HCT116 (cell line): ENCODE results near the gene NCOA6. TPM values are rescaled to one million over a fixed set of nuclear protein-coding genes. Genes with fewer than 3 reads are reported as not detected.

Experiments used
- CEBPB ChIP-seq: IDR thresholded peaks from 2 replicates; pipeline ENCODE4 v1.6.1; 2012; ENCODE audit warnings: low read depth
- EGR1 ChIP-seq: IDR thresholded peaks from 2 replicates; pipeline ENCODE4 v1.6.1; 2012; ENCODE audit warnings: low read depth
- ELF1 ChIP-seq: IDR thresholded peaks from 2 replicates; pipeline ENCODE4 v1.6.1; 2012; ENCODE audit warnings: low read depth, borderline replicate concordance
- EZH2 ChIP-seq: fragments of 200-600 bp; sonication (generic); IDR thresholded peaks from 2 replicates; pipeline ENCODE4 v1.6.1; 2017; ENCODE audit warnings: antibody characterized with exemption, mixed run types
- EZH2phosphoT487 ChIP-seq: fragments of 200-600 bp; IDR thresholded peaks from 2 replicates; pipeline ENCODE4 v1.6.1; 2018; ENCODE audit warnings: antibody characterized with exemption, borderline replicate concordance
- FOSL1 ChIP-seq: IDR thresholded peaks from 2 replicates; pipeline ENCODE4 v1.6.1; 2012; ENCODE audit warnings: low read depth
- RAD21 ChIP-seq: IDR thresholded peaks from 2 replicates; pipeline ENCODE4 v1.6.1; 2012; ENCODE audit warnings: low read depth, mild to moderate bottlenecking
- SIN3A ChIP-seq: IDR thresholded peaks from 2 replicates; pipeline ENCODE4 v1.6.1; 2012; ENCODE audit warnings: low read depth
- TCF7L2 ChIP-seq: IDR thresholded peaks from 2 replicates; pipeline ENCODE4 v1.7.0; 2011; ENCODE audit warnings: borderline replicate concordance, inconsistent platforms; ENCODE audit not compliant: insufficient read depth, insufficient read length; ENCODE audit errors: extremely low read depth
- YY1 ChIP-seq: IDR thresholded peaks from 2 replicates; pipeline ENCODE4 v1.6.1; 2011; ENCODE audit warnings: low read length, low read depth, moderate library complexity, mild to moderate bottlenecking; ENCODE audit not compliant: insufficient replicate concordance; ENCODE audit errors: extremely low read depth
- ZFX ChIP-seq: fragments of 450-650 bp; IDR thresholded peaks from 2 replicates; pipeline ENCODE4 v1.6.1; 2017
- total RNA-seq: library from RNA; stranded (reverse); gene quantifications from one replicate; pipeline ENCODE4 v1.2.1, GENCODE V29; 2021; ENCODE audit not compliant: unreplicated experiment
- TF ChIP-seq, protein P1 (sequence below): IDR thresholded peaks from 2 replicates; pipeline ENCODE4 v1.6.1; 2012; ENCODE audit warnings: low read depth
- TF ChIP-seq, protein P2 (sequence below): IDR thresholded peaks from 2 replicates; pipeline ENCODE4 v1.6.1; 2012

The NCOA6 gene
- total RNA-seq, 1 experiment from 2014 or later: 24.8 TPM

DNA sequence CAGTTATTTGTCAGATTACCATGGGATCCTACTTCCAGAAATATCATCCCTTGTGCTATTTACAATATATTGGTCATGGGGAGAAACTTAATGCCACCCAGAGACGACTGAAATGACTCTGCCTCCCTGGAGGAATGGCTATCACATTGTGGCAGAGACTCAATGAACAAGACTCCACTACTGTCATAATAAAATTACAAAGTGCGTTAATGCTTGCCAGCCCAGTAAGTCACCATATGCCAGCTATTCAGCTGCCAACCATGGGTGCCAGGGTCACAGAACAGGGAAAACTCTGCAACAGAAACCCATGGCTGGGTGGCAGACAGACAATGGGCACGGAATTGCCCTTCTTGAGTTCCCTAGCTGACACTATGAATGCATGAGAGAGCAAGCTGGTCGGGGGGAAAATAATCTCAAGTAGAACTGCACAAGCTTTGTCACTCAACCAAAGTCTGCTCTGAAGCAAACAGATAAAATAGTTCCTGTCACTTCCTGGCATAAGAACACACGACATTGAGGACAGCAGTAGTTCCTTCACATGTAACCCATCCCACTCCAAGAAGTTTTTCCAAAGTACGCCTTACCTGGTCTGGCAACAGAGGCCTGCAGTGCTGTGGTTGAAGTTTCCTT lies 89.2 kb downstream of the NCOA6 start (continued):
- TF ChIP-seq, protein P1, sequence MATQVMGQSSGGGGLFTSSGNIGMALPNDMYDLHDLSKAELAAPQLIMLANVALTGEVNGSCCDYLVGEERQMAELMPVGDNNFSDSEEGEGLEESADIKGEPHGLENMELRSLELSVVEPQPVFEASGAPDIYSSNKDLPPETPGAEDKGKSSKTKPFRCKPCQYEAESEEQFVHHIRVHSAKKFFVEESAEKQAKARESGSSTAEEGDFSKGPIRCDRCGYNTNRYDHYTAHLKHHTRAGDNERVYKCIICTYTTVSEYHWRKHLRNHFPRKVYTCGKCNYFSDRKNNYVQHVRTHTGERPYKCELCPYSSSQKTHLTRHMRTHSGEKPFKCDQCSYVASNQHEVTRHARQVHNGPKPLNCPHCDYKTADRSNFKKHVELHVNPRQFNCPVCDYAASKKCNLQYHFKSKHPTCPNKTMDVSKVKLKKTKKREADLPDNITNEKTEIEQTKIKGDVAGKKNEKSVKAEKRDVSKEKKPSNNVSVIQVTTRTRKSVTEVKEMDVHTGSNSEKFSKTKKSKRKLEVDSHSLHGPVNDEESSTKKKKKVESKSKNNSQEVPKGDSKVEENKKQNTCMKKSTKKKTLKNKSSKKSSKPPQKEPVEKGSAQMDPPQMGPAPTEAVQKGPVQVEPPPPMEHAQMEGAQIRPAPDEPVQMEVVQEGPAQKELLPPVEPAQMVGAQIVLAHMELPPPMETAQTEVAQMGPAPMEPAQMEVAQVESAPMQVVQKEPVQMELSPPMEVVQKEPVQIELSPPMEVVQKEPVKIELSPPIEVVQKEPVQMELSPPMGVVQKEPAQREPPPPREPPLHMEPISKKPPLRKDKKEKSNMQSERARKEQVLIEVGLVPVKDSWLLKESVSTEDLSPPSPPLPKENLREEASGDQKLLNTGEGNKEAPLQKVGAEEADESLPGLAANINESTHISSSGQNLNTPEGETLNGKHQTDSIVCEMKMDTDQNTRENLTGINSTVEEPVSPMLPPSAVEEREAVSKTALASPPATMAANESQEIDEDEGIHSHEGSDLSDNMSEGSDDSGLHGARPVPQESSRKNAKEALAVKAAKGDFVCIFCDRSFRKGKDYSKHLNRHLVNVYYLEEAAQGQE: no peak
- TF ChIP-seq, protein P2, sequence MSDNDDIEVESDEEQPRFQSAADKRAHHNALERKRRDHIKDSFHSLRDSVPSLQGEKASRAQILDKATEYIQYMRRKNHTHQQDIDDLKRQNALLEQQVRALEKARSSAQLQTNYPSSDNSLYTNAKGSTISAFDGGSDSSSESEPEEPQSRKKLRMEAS: no peak
- TF ChIP-seq SIN3A (no peak), ZFX (no peak), RAD21 (no peak), FOSL1 (no peak), EZH2phosphoT487 (no peak), TCF7L2 (no peak), YY1 (no peak), EGR1 (no peak), ELF1 (no peak), CEBPB (no peak), EZH2 (no peak)
